Ishikawa (cell line): ENCODE data around the gene SLC25A18.

Experiments
- CEBPB ChIP-seq: IDR thresholded peaks from 2 replicates; pipeline ENCODE4 v1.6.1; 2012
- CREB1 ChIP-seq: IDR thresholded peaks from 2 replicates; pipeline ENCODE4 v1.6.1; 2012; ENCODE audit warnings: low read depth
- EGR1 ChIP-seq: IDR thresholded peaks from 2 replicates; pipeline ENCODE4 v1.6.1; 2012
- EP300 ChIP-seq: IDR thresholded peaks from 2 replicates; pipeline ENCODE4 v1.6.1; 2012; ENCODE audit warnings: borderline replicate concordance
- FOXM1 ChIP-seq: IDR thresholded peaks from 2 replicates; pipeline ENCODE4 v1.6.1; 2012; ENCODE audit warnings: low read depth, borderline replicate concordance
- NFIC ChIP-seq: IDR thresholded peaks from 2 replicates; pipeline ENCODE4 v1.6.1; 2012
- RAD21 ChIP-seq: IDR thresholded peaks from 2 replicates; pipeline ENCODE4 v1.6.1; 2012; ENCODE audit warnings: low read depth
- TAF1 ChIP-seq: IDR thresholded peaks from 2 replicates; pipeline ENCODE4 v1.6.1; 2012; ENCODE audit warnings: low read depth, mild to moderate bottlenecking
- TCF12 ChIP-seq: IDR thresholded peaks from 2 replicates; pipeline ENCODE4 v1.6.1; 2012; ENCODE audit warnings: low read depth
- TEAD4 ChIP-seq: IDR thresholded peaks from 2 replicates; pipeline ENCODE4 v1.6.1; 2012
- YY1 ChIP-seq: IDR thresholded peaks from 2 replicates; pipeline ENCODE4 v1.6.1; 2012; ENCODE audit warnings: low read depth
- ZBTB7A ChIP-seq: IDR thresholded peaks from 2 replicates; pipeline ENCODE4 v1.6.1; 2012; ENCODE audit warnings: low read depth
- TF ChIP-seq, protein P1 (sequence below): IDR thresholded peaks from 2 replicates; pipeline ENCODE4 v1.6.1; 2012
- TF ChIP-seq, protein P2 (sequence below): IDR thresholded peaks from 2 replicates; pipeline ENCODE4 v1.6.1; 2012
- TF ChIP-seq, protein P3 (sequence below): IDR thresholded peaks from 2 replicates; pipeline ENCODE4 v1.6.1; 2012; ENCODE audit warnings: low read depth, mild to moderate bottlenecking

Gene SLC25A18

DNA sequence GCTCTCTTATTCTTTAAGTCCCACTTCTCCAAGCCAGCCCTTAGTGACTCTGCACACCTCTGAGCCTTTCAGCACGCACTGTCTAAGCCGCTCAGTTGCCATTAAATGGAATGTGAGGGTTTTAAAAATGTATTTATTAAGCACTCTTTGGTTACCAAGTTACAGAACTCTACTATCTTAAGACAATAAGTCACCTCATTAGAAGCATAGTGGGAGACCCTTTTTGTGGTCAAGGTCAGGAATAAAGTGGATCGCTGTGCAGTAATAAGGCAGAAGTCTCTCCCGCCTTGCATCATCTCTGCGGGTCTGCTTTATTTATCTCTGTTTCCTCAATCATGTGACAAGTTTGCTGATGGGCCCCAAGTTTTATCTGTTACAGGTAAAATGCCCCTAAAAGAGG lies 11.9 kb downstream of the SLC25A18 start:
- TF ChIP-seq NFIC = no peak
- TF ChIP-seq RAD21 = no peak
- TF ChIP-seq TCF12 = no peak
- TF ChIP-seq CREB1 = no peak
- TF ChIP-seq TAF1 = no peak
- TF ChIP-seq, protein P1, sequence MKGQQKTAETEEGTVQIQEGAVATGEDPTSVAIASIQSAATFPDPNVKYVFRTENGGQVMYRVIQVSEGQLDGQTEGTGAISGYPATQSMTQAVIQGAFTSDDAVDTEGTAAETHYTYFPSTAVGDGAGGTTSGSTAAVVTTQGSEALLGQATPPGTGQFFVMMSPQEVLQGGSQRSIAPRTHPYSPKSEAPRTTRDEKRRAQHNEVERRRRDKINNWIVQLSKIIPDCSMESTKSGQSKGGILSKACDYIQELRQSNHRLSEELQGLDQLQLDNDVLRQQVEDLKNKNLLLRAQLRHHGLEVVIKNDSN = no peak
- no peak for TF ChIP-seq YY1

DNA sequence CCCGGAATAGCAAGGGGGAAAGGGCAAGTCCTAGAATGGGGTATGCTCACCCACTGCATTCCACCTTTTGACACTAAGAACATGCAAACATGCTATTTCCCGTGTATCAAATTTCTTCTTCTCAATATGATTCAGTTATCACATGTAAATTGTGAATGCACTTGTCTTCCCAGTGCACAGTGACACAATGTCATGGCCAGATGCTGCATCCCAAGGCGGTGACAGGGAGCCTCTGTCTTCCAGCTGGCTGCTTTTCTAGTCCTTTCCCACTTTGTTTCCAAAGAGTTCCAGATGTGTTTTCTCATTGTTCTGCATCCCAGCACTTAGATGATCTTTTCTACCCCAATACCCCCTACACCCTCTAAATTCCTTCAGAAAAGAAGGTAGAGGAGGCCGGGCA lies 12.4 kb downstream of the SLC25A18 start:
- TF ChIP-seq TAF1 = no peak
- TF ChIP-seq, protein P1 = no peak
- TF ChIP-seq RAD21 = no peak
- no peak for TF ChIP-seq NFIC
- no peak for TF ChIP-seq YY1
- TF ChIP-seq TCF12 = no peak
- TF ChIP-seq EP300 = no peak
- TF ChIP-seq CEBPB = no peak
- TF ChIP-seq, protein P2, sequence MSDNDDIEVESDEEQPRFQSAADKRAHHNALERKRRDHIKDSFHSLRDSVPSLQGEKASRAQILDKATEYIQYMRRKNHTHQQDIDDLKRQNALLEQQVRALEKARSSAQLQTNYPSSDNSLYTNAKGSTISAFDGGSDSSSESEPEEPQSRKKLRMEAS = no peak
- TF ChIP-seq CREB1 = no peak

DNA sequence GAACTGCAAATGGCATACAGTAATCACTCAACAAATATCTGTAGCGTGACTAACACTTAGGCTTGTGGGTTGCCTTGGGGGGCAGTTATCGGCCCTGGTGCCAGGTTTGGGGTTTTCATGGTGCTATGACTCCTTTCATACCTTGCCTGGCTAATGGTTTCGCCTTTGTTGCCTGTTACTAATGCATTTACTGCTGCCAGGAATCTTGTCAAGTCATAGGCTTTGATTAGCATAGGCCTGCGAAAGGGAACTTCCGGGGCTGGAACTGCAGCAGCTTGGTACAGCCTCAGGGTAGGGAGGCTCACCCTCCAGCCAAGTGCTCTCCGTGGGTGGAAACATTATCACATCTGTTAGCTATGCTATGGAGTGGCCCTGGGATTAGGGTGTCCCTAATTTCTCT lies 13.2 kb downstream of the SLC25A18 start:
- no peak for TF ChIP-seq RAD21
- TF ChIP-seq YY1 = no peak
- no peak for TF ChIP-seq ZBTB7A
- TF ChIP-seq FOXM1 = no peak
- no peak for TF ChIP-seq EP300
- TF ChIP-seq, protein P3, sequence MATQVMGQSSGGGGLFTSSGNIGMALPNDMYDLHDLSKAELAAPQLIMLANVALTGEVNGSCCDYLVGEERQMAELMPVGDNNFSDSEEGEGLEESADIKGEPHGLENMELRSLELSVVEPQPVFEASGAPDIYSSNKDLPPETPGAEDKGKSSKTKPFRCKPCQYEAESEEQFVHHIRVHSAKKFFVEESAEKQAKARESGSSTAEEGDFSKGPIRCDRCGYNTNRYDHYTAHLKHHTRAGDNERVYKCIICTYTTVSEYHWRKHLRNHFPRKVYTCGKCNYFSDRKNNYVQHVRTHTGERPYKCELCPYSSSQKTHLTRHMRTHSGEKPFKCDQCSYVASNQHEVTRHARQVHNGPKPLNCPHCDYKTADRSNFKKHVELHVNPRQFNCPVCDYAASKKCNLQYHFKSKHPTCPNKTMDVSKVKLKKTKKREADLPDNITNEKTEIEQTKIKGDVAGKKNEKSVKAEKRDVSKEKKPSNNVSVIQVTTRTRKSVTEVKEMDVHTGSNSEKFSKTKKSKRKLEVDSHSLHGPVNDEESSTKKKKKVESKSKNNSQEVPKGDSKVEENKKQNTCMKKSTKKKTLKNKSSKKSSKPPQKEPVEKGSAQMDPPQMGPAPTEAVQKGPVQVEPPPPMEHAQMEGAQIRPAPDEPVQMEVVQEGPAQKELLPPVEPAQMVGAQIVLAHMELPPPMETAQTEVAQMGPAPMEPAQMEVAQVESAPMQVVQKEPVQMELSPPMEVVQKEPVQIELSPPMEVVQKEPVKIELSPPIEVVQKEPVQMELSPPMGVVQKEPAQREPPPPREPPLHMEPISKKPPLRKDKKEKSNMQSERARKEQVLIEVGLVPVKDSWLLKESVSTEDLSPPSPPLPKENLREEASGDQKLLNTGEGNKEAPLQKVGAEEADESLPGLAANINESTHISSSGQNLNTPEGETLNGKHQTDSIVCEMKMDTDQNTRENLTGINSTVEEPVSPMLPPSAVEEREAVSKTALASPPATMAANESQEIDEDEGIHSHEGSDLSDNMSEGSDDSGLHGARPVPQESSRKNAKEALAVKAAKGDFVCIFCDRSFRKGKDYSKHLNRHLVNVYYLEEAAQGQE = no peak
- no peak for TF ChIP-seq CREB1
- TF ChIP-seq TEAD4 = no peak
- TF ChIP-seq, protein P1 = no peak
- TF ChIP-seq TCF12 = no peak
- TF ChIP-seq NFIC = no peak
- TF ChIP-seq, protein P2 = no peak

DNA sequence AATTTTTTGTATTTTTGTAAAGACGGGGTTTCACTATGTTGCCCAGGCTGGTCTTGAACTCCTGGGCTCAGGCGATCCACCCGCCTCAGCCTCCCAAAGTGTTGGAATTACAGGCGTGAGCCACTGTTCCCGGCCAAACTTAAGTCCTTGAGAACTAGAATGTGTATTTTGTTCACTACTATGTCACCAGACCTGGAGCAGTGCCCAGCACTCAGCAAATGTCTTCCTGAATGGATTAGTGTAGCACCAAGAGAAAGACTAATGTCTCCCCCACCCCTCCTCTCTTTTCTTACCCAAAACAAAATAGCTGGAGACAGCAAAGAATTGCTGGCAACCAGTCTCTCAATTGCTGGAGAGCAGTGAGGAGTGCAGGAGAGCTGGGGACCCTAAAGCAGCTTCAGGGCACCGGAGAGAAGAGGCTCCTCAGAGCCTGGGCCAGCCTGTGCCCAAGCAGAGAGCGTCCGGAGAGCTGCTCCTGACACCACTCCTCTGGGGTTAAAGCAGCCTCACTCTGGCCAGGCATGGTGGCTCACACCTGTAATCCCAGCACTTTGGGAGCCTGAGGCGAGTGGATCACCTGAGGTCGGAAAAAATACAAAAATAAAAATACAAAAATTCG lies 14.9 kb downstream of the SLC25A18 start:
- no peak for TF ChIP-seq RAD21
- no peak for TF ChIP-seq TAF1
- TF ChIP-seq FOXM1 = no peak
- TF ChIP-seq, protein P1 = no peak
- no peak for TF ChIP-seq CEBPB
- TF ChIP-seq EGR1 = no peak
- TF ChIP-seq TCF12 = no peak
- TF ChIP-seq EP300 = no peak

DNA sequence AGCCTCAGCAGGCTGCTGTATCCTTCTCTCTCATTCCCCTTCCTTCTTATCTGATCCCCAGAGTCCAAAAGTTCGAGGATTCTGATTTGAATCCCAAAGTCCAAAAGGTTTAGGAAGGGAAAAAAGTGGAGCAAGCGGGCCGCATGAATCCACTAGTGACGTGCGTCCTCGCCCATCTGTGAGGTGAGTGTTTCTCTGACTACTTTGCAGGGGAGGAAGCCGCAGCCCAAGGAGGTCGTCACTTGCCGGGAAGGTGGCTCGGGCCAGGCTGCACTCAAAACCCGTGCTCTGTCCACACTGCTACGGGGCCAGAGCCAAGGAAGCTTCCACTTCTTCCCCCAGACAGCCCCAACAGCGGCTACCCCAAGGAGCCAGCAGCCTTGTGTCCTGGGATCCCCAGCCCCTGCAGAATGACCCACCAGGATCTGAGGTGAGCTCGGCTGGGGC lies 16.3 kb downstream of the SLC25A18 start:
- TF ChIP-seq RAD21 (no peak), TEAD4 (no peak), NFIC (no peak), TCF12 (no peak), EGR1 (no peak), CREB1 (no peak), YY1 (no peak), TAF1 (no peak), FOXM1 (no peak), ZBTB7A (no peak), CEBPB (no peak), EP300 (no peak)
- TF ChIP-seq, protein P1 = no peak
- TF ChIP-seq, protein P3 = no peak
- TF ChIP-seq, protein P2 = no peak
